Measurements from ENCODE around the gene STXBP6. TPM values are rescaled to one million over a fixed set of nuclear protein-coding genes. Genes with fewer than 3 reads are reported as not detected.

The STXBP6 gene
- total and polyA plus RNA-seq, 7 donors = 7.1 to 32.8 (median 14.3) TPM

GRCh38 chr14:24847568-24848095 lies 202.3 kb downstream of the STXBP6 start:
- intact Hi-C loops (cut with DNase I) = no loop called here
- peaks cover 0 to 19% (median 5%) of the 10 kb centered on the region in 4 donors for H3K4me1 ChIP-seq
- H3K27ac ChIP-seq = no peak overlapping the region
- no peak for DNase-seq
- H3K4me3 ChIP-seq = no peak overlapping the region
- H3K27me3 ChIP-seq = no peaks in the 10 kb centered on the region
- H3K9me3 ChIP-seq = no peaks in the 10 kb centered on the region
- TF ChIP-seq POLR2A (IDR thresholded peaks at IDR 0.05) (no peak), POLR2AphosphoS5 (IDR thresholded peaks at IDR 0.05) (no peak), EP300 (IDR thresholded peaks at IDR 0.05) (no peak)
- TF ChIP-seq, protein P1, sequence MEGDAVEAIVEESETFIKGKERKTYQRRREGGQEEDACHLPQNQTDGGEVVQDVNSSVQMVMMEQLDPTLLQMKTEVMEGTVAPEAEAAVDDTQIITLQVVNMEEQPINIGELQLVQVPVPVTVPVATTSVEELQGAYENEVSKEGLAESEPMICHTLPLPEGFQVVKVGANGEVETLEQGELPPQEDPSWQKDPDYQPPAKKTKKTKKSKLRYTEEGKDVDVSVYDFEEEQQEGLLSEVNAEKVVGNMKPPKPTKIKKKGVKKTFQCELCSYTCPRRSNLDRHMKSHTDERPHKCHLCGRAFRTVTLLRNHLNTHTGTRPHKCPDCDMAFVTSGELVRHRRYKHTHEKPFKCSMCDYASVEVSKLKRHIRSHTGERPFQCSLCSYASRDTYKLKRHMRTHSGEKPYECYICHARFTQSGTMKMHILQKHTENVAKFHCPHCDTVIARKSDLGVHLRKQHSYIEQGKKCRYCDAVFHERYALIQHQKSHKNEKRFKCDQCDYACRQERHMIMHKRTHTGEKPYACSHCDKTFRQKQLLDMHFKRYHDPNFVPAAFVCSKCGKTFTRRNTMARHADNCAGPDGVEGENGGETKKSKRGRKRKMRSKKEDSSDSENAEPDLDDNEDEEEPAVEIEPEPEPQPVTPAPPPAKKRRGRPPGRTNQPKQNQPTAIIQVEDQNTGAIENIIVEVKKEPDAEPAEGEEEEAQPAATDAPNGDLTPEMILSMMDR (IDR thresholded peaks at IDR 0.05) = no peak
- H3K36me3 ChIP-seq = no peaks in the 10 kb centered on the region

DNA sequence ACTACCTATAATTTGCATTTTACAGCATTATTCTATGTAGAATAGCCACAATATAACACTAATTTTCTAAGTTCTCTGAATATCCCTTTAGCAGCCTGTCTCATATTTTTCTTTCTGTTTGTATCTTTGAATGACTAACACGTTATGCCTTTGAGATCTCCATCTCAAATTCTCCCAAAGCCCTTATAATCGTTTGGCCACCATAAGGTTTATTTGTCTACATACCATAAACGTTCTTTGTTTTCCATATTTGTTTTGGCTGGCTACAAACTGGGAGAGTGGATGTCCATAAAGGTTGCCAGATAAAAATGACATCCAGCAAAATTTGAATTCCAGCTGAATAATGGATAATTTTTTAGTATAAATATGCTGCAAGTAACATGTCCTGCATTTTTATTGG lies 203.7 kb downstream of the STXBP6 start:
- DNase-seq = no peak
- Histone ChIP-seq H3K4me1 (peaks cover 0 to 19% (median 5%) of the 10 kb centered on the region in 4 donors), H3K4me3 (no peak overlapping the region), H3K27ac (no peak overlapping the region), H3K9me3 (no peaks in the 10 kb centered on the region), H3K36me3 (no peaks in the 10 kb centered on the region), H3K27me3 (no peaks in the 10 kb centered on the region)
- 12 to 62% methylated on average over 3 of the region's 3 CpGs for WGBS, 2 donors
- intact Hi-C loops (cut with DNase I) = no loop called here
- TF ChIP-seq, protein P1 (IDR thresholded peaks at IDR 0.05) = no peak
- TF ChIP-seq EP300 (IDR thresholded peaks at IDR 0.05) = no peak
- TF ChIP-seq POLR2AphosphoS5 (IDR thresholded peaks at IDR 0.05) = no peak
- TF ChIP-seq POLR2A (IDR thresholded peaks at IDR 0.05) = no peak

DNA sequence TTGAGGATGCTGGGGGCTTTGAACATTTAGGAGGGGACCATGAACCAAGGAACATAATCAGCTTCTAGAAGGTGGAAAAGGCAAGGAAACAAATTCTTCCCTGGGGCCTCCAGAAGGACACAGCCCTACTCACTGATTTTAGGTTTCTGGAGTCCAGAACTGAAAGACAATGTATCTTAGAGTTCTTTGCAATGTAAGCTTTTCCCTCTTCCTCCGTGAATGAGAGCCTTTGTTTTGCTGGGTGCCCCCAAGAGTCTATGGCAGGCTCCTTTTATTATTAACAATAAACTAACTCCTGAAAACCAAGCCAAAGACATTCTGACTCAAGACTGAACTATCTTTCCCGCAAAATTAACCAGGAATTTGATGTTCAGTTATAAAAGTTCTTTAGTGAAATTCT lies 204.1 kb downstream of the STXBP6 start:
- Histone ChIP-seq H3K36me3 (no peaks in the 10 kb centered on the region), H3K27me3 (no peaks in the 10 kb centered on the region), H3K9me3 (no peaks in the 10 kb centered on the region), H3K4me1 (peaks cover 0 to 19% (median 5%) of the 10 kb centered on the region in 4 donors), H3K4me3 (no peak overlapping the region), H3K27ac (no peak overlapping the region)
- no peak for DNase-seq
- 22 to 67% methylated on average over 2 of the region's 2 CpGs for WGBS, 2 donors
- no peak for TF ChIP-seq POLR2A (IDR thresholded peaks at IDR 0.05)
- no peak for TF ChIP-seq POLR2AphosphoS5 (IDR thresholded peaks at IDR 0.05)
- no peak for TF ChIP-seq EP300 (IDR thresholded peaks at IDR 0.05)
- TF ChIP-seq, protein P1 (IDR thresholded peaks at IDR 0.05) = no peak
- intact Hi-C loops (cut with DNase I) = no loop called here

GRCh38 chr14:24844011-24844410 lies 205.9 kb downstream of the STXBP6 start:
- H3K4me1 ChIP-seq = peaks cover 0 to 23% (median 10%) of the 10 kb centered on the region in 4 donors
- 22 to 72% methylated on average over 5 of the region's 5 CpGs for WGBS, 2 donors
- TF ChIP-seq POLR2AphosphoS5 (IDR thresholded peaks at IDR 0.05) = no peak
- TF ChIP-seq EP300 (IDR thresholded peaks at IDR 0.05) = no peak
- TF ChIP-seq, protein P1 (IDR thresholded peaks at IDR 0.05) = no peak
- no peak for TF ChIP-seq POLR2A (IDR thresholded peaks at IDR 0.05)
- no peaks in the 10 kb centered on the region for H3K36me3 ChIP-seq
- H3K27me3 ChIP-seq = no peaks in the 10 kb centered on the region
- intact Hi-C loops (cut with DNase I) = no loop called here
- no peaks in the 10 kb centered on the region for H3K9me3 ChIP-seq
- H3K27ac ChIP-seq = no peak overlapping the region
- no peak for DNase-seq
- no peak overlapping the region for H3K4me3 ChIP-seq

DNA sequence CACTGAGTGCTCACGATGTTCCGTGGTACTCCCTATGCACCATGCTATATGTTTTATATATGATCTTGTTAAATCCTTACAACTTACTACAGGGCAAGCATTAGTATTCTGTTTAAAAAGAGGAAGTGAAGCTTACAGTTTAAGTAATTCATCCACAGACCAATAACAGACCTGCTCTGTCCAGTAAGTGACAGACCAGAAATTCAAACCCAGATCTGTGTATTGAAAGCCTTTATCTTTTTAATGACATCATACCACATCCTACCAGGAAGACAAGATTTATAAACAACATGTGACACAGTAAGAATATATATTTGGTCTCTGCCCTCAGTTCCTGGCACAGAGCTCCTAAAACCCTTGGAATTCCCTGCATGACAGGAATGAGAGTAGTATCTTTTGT lies 206.5 kb downstream of the STXBP6 start:
- Histone ChIP-seq H3K36me3 (no peaks in the 10 kb centered on the region), H3K4me1 (peaks cover 0 to 28% (median 13%) of the 10 kb centered on the region in 4 donors), H3K4me3 (no peak overlapping the region), H3K27ac (no peak overlapping the region), H3K27me3 (no peaks in the 10 kb centered on the region), H3K9me3 (no peaks in the 10 kb centered on the region)
- WGBS, 2 donors = 57 to 65% methylated on average over 2 of the region's 2 CpGs
- TF ChIP-seq POLR2AphosphoS5 (IDR thresholded peaks at IDR 0.05) (no peak), POLR2A (IDR thresholded peaks at IDR 0.05) (no peak), EP300 (IDR thresholded peaks at IDR 0.05) (no peak)
- TF ChIP-seq, protein P1 (IDR thresholded peaks at IDR 0.05) = no peak
- intact Hi-C loops (cut with DNase I) = no loop called here
- DNase-seq = no peak
